Endothelial cell of hepatic sinusoid (primary cell): ENCODE results near the gene HLA-G.
"Not testable (repeated sequence)": the region's sequence is repeated elsewhere in the genome, so short reads cannot be mapped to it uniquely, and the experiment has no call there.

ENCODE experiments used
- in situ Hi-C: cut with HindIII; loops from 2 replicates; pipeline ENCODE4 v1.10.0; 2017; ENCODE audit warnings: low sequenced_read_pairs

Gene HLA-G

GRCh38 chr6:29827579-29828470 lies at the start of gene HLA-G:
TSS of gene HLA-G (plus strand) at chr6:29827825. CDS start at chr6:29827845, 20 bp downstream.
- in situ Hi-C loops = no loop called here

GRCh38 chr6:29780019-29780698 lies 47.5 kb upstream of the HLA-G start:
- in situ Hi-C loops = not testable (repeated sequence)

GRCh38 chr6:29789176-29789575 lies 38.4 kb upstream of the HLA-G start:
- in situ Hi-C loops = no loop called here

- in situ Hi-C loops = no loop called here
Measured at GRCh38 chr6:29790626-29791025, 37.0 kb upstream of the HLA-G start.

GRCh38 chr6:29791162-29791561 lies 36.5 kb upstream of the HLA-G start:
- in situ Hi-C loops = no loop called here

- in situ Hi-C loops = no loop called here
Measured at GRCh38 chr6:29791786-29792122, 35.9 kb upstream of the HLA-G start.

GRCh38 chr6:29792123-29793035 lies 35.2 kb upstream of the HLA-G start:
- in situ Hi-C loops = no loop called here

GRCh38 chr6:29793036-29793356 lies 34.6 kb upstream of the HLA-G start:
- in situ Hi-C loops = no loop called here

- in situ Hi-C loops = no loop called here
Measured at GRCh38 chr6:29793796-29794195, 33.8 kb upstream of the HLA-G start.

GRCh38 chr6:29796026-29796425 lies 31.6 kb upstream of the HLA-G start:
- in situ Hi-C loops = no loop called here

GRCh38 chr6:29797135-29797534 lies 30.5 kb upstream of the HLA-G start:
- in situ Hi-C loops = no loop called here

GRCh38 chr6:29797966-29798365 lies 29.7 kb upstream of the HLA-G start:
- in situ Hi-C loops = no loop called here

GRCh38 chr6:29800254-29800653 lies 27.4 kb upstream of the HLA-G start:
- in situ Hi-C loops = no loop called here

- in situ Hi-C loops = no loop called here
Measured at GRCh38 chr6:29806387-29806786, 21.2 kb upstream of the HLA-G start.

GRCh38 chr6:29809249-29809648 lies 18.4 kb upstream of the HLA-G start:
- in situ Hi-C loops = no loop called here

- in situ Hi-C loops = no loop called here
Measured at GRCh38 chr6:29810371-29810770, 17.3 kb upstream of the HLA-G start.

- in situ Hi-C loops = no loop called here
Measured at GRCh38 chr6:29811377-29811776, 16.2 kb upstream of the HLA-G start.

GRCh38 chr6:29813066-29813465 lies 14.6 kb upstream of the HLA-G start:
- in situ Hi-C loops = no loop called here

- in situ Hi-C loops = no loop called here
Measured at GRCh38 chr6:29813809-29814208, 13.8 kb upstream of the HLA-G start.

- in situ Hi-C loops = no loop called here
Measured at GRCh38 chr6:29814379-29815117, 13.1 kb upstream of the HLA-G start.
